Hypothalamus (tissue), 51 donors: ENCODE data around the gene VARS2.

ENCODE experiments used
- DNase-seq, 51 donors: peaks; one replicate each; lab custom pipeline; 2025; lab: John Stamatoyannopoulos, UW

VARS2 gene

DNA sequence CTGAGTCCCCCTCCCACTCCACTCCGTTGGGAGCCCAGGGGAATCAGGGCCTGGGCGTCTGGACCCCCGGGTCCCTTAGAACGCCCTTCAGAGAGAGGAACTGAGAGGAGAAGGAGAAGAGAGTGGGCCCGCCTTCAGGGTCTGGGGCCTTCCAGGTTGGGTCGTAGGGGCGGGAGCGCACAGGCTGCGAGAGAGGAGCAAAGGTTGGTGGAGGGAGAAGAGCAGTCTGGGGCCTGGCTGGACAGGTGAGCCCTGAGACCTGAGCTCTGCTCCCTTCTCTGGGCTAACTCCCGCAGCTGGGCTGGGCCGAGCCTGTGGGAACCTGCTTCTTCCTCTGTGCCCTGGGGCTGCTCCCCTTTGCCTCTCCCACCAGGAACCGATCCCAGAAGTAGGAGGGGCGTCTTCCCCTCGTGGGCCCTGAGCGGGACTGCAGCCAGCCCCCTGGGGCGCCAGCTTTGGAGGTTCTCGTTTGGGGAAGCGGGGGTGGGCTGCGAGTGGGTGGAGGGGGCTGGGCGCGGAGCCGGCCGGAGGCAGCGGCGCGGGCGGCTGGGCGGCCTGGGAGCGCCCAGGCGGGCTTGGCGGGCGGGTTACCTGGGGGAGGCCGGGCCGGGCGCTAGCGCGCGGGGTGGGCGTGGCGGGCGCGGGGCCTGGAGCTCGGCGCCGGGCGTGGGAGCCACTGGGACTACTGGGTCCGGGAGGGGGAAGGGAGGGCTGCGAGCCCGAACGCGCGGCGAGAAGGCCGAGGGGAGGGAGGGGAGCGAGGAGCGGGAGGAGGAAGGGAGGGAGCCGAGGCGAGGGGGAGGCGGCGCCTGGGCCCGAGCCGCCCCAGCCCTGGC lies 30.1 kb upstream of the VARS2 start, which contains the start of gene DDR1:
DDR1 (plus strand) TSS at position 835 of the 836 bp plus-strand sequence. CDS start 4,211 bp downstream, outside the sequence.
- DNase-seq, result peak in 48 of 51 donors; percentile 33 to 91 (median 80)

DNA sequence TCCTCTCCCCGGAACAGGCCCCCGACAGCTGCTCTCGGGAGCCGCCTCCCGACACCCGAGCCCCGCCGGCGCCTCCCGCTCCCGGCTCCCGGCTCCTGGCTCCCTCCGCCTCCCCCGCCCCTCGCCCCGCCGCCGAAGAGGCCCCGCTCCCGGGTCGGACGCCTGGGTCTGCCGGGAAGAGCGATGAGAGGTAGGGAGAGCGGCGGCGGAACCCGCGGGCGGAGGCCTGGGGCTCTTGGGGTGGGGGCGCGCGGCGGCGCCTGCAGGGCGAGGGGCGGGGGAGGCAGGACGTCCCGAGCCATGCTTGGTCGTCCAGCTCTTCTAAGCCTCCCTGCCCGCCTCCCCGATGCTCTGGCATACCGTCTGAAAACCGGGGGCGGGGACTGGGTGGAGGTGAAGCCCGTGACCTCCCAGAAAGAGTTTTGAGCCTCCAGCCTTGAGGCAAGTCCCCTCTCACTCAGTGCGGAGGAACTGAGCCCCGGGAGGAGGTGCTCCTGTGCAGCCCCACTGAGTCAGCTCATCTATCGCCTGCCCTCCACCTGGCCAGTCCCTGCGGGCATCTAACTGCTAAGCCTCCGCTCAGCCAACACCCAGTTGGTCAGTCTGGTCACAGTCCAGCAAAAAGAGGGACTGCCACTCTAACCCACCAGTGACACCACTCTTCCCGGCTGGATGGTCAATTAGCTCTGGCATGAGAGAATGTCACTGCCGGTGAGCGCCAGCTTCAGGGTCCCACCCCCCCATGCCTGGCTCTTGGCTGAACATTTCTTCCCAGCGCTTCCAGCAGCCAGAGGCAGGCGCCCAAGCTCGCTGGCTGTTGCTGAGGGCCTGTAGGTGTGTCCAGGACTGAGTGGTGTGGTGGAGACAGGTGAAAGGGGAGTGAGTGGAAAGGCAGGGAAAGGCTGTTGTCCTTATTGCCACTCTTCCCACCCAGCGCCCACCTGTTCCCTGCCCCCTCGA lies 29.2 kb upstream of the VARS2 start:
- DNase-seq, result peak in 46 of 51 donors; percentile 33 to 85 (median 58)

DNA sequence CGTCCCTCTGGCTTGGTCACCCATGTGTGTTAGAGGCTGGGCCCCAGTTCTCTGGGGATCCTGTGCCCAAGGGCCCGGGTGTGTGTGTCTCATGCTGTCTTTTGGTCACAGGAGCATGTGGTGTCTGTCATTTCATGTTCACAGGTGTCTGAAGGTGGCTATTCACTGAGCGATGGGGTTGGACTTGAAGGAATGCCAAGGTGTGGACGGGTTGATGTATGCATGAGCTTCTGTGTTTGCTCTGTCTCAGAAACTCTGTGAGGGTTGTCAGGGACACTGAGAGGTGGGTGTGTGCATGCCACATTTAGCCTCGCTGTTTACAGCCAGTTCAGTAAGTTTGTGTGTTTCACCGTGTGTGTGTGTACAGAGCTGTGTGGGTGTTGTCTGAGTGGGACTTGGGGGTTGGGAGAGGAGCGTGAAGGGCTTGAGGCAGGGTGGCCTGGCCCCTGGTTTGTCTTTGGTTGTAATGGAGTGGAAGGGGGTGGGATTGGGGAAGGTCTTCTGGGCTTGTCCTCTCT lies 28.5 kb upstream of the VARS2 start:
- DNase-seq, result peak in 9 of 51 donors; percentile 46 to 85 (median 55)

DNA sequence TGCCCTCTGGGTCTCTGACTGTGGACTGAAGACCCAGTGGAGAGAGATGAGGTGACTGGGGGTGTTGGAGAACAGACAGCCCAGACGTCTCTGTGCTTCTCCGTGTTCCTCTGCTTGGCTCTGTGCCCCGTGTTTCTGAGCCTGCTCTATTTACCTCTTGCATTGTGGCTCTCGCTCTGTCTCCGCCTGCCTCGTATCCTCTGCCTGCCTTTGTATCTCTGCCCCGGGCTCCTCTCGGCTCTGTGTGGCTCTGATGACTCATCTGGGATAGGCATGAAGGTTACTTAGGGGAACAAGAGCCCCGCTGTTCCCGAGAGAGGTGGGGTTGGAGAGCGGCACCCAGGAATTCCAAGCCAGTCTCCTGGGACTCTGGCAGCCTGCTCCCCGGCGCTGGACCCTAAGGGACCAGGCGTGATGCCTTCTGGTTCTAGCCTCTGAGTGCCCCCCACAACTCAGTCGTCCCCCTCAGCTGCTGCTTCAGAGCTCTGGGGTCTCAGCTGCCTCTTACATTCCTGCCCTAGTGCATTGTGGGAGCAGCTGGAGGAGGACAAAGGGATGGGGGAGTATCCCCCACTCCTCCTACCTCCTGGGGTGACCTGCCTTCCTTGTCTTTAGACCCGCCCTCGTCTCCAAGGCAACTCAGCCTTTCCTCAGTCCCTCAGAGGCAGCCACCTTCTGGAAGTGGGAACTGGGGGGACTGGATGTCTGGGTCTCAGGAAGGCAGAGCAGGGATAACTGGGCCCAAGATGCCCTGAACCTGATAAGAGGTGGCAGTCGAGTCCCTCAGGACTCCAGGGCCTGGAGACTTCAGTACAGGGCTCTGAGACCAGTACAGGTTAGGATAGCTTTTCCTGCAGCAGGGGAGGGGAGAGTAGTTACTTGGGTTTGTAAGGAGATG lies 27.8 kb upstream of the VARS2 start:
- peak in 48 of 51 donors; percentile 33 to 88 (median 64) for DNase-seq

DNA sequence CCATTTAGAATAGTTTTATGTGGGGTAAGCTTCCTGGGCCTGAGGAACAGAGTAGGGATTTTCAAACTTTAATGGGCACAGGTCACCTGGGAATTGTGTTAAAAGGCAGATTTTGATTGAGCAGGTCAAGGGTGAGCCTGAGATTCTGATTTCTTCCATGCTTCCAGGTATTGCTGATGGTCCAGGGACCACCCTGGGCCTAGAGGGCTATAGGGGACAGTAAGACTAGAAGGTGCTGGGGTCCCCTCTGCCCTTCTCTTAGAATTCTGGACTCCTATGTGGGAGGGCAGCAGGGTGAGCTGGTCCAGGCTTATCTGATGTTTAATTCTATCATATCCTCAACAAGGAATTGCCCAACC lies 27.2 kb upstream of the VARS2 start:
- DNase-seq, result no peak

DNA sequence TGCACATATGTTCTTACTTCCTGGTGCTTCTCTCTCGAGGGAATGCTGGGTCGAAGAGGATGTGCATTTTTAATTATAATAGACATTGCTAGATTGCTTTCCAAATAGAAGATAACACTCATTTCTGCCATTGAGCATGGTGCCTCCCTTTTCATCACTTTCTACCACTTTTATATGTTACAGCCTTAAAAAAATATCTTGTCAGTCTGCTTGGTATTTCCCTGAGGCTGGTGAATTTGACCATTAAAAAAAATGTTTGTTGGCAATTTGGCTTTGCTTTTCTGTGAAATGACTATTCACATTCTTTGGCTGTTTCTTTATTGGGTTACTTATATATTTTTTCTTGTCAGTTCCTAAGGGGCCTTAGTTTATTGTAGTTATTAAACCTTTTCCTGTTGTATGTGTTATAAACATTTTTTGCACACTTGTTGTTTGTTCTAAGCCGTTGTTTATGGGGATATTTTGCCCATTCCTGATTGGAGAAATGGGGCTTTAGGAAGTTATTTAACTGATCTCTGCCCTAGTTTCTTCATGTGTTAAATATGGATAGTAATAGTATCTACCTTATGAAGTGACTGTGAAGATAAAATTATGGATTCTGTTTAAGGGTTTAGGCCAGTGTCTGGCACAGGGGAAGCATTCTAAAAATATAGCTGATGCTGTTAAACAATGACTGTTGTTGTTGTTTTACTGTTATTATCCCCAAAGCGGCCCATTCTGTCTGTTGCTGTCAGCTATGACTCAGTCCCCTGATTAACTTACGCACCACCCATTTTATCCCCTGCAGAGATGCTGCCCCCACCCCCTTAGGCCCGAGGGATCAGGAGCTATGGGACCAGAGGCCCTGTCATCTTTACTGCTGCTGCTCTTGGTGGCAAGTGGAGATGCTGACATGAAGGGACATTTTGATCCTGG lies 25.9 kb upstream of the VARS2 start:
- peak in 23 of 51 donors; percentile 8 to 69 (median 30) for DNase-seq

DNA sequence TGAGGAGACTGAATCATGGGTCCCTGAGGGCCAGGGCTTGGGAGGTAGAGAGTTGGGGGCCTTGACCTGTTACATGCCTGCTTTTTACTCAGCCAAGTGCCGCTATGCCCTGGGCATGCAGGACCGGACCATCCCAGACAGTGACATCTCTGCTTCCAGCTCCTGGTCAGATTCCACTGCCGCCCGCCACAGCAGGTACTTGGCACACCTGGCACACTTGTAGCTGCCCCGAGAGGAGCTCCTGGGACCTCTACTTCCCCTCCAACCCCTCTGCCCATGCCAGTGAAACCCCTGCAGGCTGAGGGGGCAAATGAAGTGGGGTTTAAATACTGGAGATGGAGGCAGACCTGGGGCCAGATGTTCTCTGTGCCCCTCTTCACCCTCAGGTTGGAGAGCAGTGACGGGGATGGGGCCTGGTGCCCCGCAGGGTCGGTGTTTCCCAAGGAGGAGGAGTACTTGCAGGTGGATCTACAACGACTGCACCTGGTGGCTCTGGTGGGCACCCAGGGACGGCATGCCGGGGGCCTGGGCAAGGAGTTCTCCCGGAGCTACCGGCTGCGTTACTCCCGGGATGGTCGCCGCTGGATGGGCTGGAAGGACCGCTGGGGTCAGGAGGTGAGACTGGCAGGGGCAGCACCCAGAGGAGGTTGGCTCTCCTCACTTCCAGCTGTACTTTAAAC lies 25.1 kb upstream of the VARS2 start:
- DNase-seq, result peak in 3 of 51 donors; percentile 18 to 20 (median 18)

DNA sequence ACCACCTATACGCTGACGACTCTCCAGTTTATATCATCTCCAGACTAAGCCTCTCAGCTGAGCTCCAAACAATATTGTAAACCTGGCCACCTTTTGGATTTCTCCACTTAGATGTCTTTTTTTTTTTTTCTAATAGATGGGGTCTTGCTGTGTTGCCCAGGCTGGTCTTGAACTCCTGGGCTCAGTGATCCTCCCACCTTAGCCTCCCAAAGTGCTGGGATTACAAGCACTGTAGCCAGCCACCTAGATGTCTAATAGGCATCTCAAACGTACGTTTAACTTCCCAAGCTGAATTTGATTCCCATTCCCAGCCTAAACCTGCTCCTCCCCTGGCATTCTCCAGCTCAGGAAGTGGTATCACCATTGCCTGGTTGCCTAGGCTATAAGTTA lies 24.5 kb upstream of the VARS2 start:
- no peak for DNase-seq

DNA sequence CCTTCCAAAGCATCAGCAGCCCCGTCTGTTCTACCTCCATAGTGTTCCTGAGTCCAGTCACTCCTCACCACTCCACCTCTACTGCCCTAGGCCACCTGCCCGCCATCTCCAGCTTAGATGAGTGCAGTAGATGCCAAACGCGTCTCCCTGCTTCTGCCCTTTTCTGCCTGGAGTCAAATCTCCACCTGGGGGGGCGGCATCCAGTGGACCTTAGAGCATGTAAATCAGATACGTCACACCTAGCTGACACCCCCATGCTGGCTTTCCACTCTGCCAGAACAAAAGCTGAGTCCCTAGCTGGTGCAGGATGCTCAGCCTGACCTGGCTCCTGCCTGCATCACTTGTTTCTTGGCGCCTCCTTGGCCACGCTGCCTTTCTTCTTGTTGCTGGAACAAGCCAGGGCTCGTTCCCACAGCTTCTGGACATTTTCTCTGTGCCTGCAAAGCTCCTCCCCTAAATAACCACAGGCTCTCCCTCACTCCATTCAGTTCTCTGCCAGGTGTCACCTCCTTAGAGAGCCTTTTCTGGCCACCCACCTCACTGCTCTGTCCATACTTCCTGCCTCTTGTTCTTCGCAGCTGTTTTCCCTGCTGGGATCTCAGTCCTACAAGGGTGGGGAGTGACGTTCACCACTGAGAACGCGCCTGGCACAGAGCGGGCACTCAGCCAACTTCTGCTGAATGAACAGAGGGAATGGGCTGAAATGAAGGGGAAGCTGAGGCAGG lies 24.0 kb upstream of the VARS2 start:
- DNase-seq, result peak in 46 of 51 donors; percentile 21 to 90 (median 68)

DNA sequence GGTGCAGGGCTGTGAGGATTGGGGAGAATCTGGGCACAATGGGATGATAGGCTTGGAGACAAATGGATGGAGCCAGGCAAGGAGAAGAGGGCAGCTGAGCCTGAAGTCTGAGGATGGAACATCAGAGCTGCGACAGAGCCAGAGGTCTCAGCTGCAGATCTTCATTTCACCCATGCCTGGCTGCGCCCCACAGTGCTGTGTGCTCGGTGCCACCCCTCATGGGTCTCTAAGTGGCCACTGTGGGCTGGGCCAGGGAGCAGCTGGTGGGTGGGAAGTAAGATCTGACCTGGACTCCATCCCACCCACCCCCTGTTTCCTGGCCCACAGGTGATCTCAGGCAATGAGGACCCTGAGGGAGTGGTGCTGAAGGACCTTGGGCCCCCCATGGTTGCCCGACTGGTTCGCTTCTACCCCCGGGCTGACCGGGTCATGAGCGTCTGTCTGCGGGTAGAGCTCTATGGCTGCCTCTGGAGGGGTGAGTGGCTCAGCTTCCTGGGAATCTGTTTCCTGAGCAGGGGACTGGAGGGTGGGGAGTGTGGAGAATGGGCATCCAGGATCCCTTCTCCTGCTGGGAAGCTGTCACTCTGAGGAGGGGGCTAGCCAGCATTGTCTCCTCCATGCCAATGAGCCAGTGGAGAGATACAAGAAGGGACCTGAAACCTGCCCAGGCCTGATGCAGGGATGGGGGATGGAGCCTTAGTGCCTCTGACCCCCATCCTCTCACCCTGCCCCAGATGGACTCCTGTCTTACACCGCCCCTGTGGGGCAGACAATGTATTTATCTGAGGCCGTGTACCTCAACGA lies 23.2 kb upstream of the VARS2 start:
- peak in 1 of 51 donors; percentile 47 for DNase-seq

DNA sequence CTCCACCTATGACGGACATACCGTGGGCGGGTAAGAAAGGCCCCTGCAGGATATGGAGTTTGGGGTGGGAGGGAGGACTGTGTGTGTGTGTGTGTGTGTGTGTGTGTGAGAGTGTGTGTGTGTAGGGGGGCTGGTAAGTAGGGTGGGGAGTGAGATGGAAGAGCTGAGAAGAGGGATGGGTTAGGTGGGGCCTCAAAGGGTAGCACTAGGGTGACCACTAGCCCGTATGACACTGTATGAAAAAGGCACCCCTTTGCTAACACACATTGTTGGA lies 22.7 kb upstream of the VARS2 start:
- DNase-seq, result no peak

DNA sequence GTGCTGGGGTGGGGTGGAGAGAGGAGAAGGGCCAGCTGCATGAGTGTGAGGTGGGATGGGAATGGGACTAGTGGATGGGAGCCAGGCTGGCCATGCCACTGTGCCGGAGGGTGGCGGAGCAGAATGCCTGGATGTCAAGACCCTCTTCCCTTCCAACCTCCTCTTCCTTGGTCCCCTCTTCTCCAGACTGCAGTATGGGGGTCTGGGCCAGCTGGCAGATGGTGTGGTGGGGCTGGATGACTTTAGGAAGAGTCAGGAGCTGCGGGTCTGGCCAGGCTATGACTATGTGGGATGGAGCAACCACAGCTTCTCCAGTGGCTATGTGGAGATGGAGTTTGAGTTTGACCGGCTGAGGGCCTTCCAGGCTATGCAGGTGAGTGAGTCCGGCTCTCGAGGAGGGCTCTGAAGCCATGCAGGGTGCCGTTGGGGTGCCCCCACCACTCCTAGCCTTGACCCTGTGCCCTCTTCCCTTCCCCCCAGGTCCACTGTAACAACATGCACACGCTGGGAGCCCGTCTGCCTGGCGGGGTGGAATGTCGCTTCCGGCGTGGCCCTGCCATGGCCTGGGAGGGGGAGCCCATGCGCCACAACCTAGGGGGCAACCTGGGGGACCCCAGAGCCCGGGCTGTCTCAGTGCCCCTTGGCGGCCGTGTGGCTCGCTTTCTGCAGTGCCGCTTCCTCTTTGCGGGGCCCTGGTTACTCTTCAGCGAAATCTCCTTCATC lies 22.1 kb upstream of the VARS2 start:
- DNase-seq, result peak in 1 of 51 donors; percentile 5

DNA sequence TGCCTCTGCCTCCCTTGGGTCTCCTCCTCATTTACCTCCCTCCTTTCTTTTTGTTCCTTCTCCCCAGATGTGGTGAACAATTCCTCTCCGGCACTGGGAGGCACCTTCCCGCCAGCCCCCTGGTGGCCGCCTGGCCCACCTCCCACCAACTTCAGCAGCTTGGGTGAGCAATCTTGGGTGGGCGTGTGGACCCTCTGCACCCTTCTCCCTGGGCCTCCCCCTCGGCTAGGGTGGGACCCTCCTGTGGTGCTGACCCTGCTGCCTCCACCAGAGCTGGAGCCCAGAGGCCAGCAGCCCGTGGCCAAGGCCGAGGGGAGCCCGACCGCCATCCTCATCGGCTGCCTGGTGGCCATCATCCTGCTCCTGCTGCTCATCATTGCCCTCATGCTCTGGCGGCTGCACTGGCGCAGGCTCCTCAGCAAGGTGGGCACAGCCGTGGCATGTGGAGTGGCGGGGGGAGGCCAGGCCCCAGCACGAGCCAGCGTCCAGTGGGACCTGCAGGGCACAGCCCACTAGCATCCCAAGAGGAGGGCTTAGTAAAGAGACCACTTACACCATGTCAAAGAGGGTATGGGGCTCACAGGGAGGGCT lies 20.9 kb upstream of the VARS2 start:
- no peak for DNase-seq

DNA sequence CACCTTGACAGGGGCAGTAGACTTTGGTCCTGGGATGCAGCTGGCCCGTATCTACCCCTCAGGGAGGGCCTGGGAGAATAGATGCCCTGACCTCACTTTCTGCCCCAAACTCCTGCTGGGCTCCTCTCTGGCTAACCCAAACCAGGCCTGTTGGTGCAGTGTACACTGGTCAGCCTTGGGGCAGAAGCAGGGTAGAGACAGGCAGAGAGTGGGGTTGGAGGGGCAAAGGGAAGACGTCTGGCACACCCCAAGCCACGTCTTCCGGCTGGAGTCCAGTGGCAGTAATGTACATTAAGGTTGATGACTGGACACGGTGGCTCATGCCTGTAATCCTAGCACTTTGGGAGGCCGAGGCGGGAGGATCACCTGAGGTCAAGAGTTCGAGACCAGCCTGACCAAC lies 20.4 kb upstream of the VARS2 start:
- DNase-seq, result no peak

DNA sequence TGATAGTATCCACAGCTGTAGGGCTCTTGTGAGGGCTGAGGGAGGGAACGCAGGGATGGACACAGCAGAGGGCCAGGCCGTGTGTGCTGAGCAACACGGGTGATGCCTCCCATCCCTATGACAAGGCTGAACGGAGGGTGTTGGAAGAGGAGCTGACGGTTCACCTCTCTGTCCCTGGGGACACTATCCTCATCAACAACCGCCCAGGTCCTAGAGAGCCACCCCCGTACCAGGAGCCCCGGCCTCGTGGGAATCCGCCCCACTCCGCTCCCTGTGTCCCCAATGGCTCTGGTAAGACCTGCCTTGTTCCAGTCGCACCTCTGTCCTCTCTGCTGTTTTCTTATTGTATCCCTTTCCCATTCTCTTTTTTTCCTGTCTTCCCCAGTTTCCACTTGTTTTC lies 19.7 kb upstream of the VARS2 start:
- DNase-seq, result no peak

DNA sequence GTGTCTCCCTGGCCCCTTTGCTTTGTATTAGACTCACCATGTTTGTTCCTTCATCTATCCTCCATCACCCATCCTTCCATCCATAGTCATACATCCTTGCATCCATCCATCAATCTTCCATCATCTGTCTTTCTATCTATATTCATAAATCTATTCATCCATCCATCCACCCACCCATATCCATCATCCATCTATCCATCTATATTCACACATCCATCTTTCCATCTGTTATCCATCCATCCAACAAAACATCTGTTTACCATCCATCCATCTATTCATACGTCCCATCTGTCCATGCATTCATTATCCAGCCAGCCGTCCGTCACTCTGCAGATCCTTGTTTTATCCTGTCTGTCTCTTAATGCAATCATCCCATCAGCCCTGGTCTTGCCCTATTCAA lies 19.1 kb upstream of the VARS2 start:
- DNase-seq, result no peak
